Thyroid gland (tissue), 4 donors: ENCODE measurements around the gene PDXDC1.
"Not testable (repeated sequence)": the region's sequence is repeated elsewhere in the genome, so short reads cannot be mapped to it uniquely, and the experiment has no call there.

Experiments
- CTCF ChIP-seq, 6 experiments: fragments of 200-600 bp in 3 of 6; fragments of 450-650 bp in 3 of 6; sonication (generic) in 3 of 6; IDR thresholded peaks; one replicate each; pipeline ENCODE4 v1.5.1; 2016 to 2019; ENCODE audit warnings: antibody characterized with exemption in 6 of 6, mild to moderate bottlenecking in 2 of 6, inconsistent platforms in 1 of 6, moderate library complexity in 1 of 6
- POLR2A ChIP-seq, 2 donors: fragments of 450-650 bp; IDR thresholded peaks; one replicate each; pipeline ENCODE4 v1.6.1; 2017; ENCODE audit warnings: antibody characterized with exemption in 2 of 2, mild to moderate bottlenecking in 2 of 2, moderate library complexity in 1 of 2

- TF ChIP-seq CTCF, POLR2A (IDR thresholded peaks at IDR 0.05): not testable (repeated sequence)
Observed at GRCh38 chr16:15050440-15050839, 75.6 kb downstream of the PDXDC1 start.
